Dedifferentiated amniotic fluid mesenchymal stem cell (primary cell): ENCODE measurements around the gene TESK1.
A peak's percentile ranks its signal among the peaks of the same experiment; 100 is the strongest.

Experiments
- DNase-seq: peaks from one replicate; pipeline ENCODE4 v3.0.0-alpha.2; 2016; ENCODE audit errors: extremely low spot score

TESK1 gene, protein sequence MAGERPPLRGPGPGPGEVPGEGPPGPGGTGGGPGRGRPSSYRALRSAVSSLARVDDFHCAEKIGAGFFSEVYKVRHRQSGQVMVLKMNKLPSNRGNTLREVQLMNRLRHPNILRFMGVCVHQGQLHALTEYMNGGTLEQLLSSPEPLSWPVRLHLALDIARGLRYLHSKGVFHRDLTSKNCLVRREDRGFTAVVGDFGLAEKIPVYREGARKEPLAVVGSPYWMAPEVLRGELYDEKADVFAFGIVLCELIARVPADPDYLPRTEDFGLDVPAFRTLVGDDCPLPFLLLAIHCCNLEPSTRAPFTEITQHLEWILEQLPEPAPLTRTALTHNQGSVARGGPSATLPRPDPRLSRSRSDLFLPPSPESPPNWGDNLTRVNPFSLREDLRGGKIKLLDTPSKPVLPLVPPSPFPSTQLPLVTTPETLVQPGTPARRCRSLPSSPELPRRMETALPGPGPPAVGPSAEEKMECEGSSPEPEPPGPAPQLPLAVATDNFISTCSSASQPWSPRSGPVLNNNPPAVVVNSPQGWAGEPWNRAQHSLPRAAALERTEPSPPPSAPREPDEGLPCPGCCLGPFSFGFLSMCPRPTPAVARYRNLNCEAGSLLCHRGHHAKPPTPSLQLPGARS

DNA sequence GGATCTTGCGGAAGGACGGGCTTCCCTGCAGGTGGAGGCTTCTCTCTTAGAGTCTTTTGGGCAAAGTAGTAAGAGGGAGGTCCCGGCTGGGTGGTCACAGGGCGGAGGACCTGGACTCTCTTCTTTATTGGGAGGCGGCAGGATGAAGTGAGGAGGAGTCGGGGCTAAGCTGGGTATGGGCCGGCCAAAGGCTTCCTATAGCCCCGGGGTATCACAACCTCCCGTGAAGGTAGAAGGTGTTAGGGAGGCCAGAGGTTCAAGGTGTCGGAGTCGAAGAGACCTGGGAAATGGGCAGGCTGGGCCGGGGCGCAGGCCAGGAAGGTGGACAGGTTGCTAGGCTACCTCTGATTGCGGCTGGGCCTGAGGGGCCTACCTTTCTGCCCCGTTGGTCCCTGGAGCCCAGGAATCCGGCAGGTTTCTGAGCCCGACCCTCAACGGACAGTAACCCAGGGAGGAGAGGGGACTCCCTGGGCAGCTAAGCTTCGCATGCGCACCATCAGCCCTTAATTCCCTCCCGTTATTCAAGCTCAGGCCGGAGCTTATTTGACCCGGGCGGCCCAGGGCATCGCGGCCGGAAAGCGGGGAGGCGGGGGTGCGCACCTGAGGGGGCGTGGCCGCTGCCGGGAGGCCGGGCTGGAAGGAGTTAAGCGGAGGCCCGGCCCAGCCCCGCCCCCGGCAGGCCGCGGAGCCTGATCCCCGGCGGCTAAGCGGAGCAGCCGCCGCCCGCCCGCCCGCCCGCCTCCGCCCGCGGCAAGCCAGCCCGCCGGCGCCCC, at the start of gene TESK1:
Gene TESK1 (plus strand): TSS at position 685 of the 773 bp plus-strand sequence. CDS start 358 bp downstream, outside the sequence.
- DNase-seq: peak; percentile 37

DNA sequence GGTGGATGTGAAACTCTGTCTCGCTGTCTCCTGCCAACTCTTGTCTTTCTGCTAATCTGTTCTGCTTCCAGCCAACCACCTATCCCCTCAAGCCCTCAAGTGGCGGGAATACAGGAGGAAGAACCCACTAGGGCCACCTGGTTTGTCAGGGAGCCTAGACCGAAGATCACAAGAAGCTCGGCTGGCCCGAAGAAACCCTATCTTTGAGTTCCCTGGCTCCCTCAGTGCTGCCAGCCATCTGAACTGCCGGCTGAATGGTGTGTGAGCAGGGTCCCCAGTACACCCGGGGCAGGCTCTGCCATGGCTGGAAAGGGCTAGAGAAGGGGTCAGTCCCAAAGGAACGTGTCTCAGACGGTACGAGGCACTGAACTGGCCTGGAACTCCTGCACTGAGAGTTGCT, 49.2 kb upstream of the TESK1 start:
- no peak for DNase-seq

DNA sequence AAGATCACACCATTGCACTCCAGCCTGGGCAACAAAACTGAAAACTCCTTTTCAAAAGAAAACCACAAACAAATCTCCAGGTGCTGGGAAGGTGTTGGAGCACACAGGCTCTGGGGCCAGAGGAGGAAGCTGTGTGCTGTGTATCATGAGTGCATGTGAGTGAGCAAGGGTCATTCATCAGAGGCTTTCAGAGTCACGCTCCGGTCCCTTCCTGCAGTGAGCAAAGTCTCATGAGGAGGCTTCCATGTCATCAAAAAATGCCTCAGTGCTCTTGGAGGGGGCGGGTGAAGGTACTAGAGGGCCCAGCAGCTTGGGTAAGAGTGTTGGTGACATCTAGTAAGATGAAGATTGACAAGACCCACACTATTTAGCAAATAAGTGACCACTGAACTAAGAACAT, 48.3 kb upstream of the TESK1 start:
- DNase-seq: no peak

DNA sequence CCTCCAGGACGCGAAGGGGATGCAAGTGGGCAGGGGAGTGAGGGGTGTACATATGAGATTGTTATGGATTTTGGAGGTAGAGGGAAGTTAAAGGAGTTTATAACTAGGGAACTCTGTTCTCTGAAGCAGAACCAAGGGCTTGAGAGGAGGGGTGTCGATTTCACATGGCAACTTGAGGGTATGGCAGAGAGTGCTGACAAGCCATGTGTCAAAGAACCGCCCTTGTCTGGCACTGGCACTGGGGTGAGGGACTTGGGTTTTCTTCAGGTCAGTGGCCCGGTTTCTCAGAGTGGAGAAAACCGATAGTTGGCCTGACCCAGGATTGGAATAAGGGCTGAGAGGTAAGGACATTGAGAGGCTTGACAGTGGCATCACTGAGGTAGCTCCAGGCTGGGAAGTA, 47.7 kb upstream of the TESK1 start:
- DNase-seq: no peak

DNA sequence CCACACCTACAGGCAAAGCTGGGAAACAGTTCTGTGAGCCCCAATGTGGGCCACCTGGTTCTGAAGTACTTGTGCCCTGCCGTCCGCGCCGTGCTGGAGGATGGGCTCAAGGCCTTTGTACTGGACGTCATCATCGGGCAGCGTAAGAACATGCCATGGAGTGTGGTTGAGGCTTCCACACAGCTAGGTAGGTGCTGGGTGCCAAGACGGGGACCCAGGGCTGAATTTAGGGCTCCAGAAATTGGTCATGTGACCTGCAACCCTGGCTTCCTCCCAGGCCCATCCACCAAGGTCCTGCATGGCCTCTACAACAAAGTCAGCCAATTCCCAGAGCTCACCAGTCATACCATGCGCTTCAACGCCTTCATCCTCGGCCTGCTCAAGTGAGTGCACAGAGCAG, 46.9 kb upstream of the TESK1 start:
- no peak for DNase-seq

DNA sequence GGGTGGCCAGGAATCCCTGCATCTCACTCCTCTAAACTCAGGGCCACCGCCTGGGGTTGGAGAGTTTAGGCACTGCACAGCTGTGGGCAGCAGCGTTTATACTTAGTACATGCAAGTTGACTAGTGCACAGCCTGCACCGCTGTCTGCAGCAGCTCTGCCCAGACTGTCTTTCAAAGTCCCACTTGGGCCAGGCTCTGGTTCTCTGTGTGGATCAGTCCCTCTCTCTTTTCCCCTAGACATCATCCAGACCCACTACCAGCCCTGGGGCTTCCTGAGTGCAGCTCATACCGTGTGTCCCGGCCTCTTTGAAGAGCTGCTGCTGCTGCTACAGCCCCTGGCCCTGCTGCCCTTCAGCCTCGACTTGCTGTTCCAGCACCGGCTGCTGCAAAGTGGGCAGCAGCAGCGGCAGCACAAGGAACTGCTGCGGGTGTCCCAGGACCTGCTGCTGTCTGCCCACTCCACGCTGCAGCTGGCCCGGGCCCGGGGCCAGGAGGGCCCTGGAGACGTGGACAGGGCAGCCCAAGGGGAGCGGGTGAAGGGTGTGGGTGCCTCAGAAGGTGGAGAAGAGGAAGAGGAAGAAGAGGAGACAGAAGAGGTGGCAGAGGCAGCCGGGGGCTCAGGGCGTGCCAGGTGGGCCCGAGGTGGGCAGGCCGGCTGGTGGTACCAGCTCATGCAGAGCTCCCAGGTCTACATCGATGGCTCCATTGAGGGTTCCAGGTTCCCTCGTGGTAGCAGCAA, 45.1 kb upstream of the TESK1 start:
- DNase-seq: no peak

DNA sequence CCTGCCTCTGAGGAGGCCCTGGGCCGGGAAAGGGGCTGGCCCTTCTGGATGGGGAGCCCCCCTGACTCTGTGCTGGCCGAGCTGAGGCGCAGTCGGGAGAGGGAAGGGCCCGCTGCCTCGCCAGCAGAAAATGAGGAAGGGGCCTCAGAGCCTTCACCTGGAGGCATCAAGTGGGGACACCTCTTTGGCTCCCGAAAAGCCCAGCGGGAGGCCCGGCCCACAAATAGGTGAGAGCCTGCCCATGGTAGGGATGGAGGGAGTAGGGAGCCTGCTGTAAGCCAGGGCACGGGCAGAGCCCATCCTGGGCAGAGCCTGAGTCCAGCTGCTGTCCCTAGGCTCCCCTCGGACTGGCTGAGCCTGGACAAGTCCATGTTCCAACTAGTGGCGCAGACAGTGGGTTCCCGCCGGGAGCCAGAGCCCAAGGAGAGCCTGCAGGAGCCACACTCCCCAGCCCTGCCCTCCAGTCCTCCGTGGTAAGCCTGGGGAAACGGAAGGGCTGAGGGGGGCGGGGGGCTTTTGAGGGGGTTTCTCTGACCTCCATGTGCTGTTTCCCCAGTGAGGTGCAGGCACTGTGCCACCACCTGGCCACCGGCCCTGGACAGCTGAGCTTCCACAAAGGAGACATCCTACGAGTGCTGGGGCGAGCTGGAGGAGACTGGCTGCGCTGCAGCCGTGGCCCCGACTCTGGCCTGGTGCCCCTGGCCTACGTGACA, 44.3 kb upstream of the TESK1 start:
- DNase-seq: no peak

DNA sequence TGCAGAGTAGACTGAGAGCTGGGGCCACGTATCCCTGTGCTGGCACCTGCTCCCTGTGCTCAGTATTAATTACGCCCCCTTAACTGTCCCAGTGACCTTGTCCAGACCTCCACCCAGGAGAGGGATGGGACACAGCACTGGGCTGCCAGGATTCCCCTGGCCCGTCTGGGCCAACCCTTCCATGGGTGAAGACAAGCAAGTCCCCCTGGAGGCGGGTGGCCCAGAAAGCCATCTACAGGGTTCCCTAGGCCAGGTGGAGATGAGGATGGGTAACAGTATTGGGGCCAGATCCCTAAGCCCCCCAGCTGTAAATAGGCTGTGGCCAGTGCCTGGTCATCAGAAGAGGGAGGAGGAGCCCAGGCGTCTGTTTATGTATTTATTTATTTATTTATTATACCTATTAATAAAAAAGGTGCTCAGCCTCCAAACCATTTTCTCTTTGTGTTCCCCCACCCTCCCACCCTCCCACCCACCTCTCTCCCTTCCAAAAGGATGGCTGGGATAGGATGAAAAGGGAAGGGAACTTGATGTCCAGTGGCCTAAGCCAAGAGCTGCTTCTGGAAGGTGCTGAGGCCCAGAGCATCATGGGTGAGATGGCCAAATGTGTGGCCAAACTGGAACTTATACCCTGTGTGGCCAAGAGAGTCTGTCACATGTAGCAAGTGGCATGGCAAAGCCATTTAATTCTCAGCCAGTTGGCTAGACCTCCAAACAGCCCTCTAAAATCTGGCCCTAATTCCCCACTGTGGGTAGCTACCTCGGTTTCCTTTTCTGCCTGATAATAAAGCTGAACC, 43.4 kb upstream of the TESK1 start:
- DNase-seq: no peak

DNA sequence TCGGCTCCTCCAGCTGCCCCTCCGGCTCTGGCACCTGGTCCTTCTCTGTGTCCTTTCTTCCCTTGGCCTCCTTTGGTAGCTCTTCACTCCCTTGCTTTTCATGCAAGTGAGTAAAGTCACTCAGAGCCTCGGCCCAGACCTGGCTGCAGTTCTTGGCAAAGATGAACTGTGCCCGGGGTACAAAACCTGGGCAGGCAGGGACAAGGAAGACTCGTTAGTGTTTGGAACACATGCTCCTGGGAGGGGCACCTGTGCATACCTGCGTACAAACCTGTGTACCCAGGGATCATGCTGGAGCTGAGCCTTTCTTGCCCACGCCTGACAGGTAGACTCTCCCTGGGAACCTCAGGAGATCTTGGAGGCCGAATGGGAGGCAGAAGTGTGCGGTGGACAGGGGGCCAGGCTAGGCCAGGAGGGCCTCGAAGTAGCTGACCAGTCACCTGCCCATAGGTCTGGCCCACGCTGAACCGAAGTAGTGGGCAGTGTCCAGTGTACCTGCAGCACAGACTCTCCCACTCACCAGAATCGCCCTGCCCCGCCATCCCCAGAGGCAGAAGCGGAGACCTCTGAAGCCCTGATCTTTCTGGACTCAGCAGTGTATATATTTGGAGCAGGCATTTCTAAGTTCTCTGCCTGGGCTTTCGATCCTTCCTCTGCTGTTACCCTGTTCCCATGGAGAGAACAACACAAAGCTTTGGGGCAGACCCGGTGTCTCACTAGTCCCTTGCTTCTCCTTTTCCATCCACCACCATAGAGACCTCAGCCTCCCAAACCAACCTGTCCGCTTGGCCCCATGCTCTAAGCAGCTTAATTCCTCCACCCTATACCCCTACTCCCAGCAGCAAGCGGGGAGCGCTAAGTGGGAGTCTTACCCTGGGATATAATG, 41.9 kb upstream of the TESK1 start:
- DNase-seq: no peak

DNA sequence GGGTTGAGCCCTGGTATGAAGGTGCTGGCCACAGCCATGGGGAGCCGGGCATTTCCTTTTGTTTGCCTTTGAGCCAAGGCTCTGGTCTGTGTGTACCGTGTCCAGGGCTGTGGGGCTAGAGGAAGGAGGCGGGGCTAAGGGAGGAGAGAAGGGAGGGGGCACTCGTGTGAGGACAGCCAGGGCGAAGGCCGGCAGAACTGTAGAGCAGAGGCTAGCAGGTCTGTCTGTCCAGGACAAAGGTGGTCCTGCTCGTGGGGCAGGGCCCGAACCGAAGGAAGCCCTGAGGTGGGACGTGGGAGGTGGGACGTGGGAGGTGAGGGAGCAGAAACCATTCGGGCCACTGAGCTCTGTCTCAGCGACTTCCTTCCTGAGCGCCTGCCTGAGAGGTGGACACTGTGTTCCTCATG, 41.3 kb upstream of the TESK1 start:
- DNase-seq: no peak

DNA sequence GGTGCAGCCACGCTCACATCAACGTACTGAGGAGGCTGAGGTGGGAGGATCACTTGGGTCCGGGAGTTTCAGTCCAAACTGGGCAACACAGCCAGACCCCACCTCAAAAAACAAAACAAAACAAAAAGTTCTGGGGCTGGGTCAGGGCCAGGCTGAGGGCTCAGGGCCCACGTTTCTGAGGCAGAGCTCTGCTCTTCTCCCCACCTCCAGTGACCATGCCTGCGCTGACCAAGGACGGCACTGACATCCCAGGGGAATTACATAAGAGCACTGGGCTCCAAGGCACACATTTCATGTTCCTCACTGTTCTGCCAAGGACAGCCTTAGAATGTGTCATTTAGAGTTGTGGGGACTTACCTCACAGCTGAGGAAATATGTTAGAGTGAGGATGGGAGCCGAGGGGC, 40.4 kb upstream of the TESK1 start:
- DNase-seq: no peak

DNA sequence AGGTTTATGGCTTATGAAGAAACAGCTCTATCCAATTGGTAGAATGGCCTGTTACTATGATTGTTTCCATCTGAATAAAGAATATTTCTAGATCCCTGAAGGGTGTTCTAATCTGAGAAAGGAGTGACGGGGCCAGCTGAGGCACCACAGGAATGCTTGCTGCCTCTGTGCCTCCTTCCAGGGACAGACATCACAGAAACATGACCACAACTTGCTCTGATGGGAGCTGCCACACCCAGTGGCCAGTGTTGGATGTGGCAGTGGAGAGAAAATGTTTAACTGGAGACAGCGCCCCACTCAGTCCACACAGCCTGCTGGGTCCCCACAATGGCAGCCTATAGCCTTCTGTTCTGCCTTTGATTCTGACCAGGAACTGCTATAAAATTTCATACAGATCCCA, 38.6 kb upstream of the TESK1 start:
- DNase-seq: peak; percentile 43

DNA sequence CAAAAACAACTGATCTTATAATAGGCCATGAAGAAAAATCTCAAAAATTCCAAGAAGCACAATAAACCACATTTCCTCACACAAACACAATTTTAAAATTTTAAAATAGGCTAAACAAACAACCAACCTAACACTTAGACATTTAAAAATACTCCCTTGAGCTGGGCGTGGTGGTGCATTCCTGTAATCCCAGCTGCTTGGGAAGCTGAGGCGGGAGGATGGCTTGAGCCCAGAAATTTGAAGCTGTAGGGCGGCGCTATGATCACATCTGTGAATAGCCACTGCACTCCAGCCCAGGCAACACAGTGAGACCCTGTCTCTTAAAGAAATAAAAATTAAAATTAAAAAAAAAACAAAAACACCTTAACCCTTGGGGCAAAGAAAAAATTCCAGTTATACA, 36.9 kb upstream of the TESK1 start:
- no peak for DNase-seq

DNA sequence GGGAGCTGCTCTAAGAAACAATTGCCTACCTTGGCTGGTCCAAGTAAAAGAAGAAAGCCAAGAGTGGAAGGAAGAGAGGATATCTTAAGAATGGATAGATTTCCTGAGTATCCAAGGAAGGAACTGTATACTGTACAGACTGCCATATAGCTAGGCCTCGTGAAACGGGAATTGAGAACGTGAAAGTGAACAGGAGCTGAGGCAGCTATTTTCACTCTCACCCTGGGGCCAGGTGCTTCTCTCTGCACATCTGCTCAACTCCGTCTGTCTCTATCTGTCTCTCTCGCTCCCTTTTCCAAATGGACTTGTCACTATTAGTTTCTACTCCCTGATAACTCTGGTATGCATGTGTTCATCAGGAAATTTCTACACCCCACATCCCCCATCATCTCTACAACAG, 35.9 kb upstream of the TESK1 start:
- no peak for DNase-seq

DNA sequence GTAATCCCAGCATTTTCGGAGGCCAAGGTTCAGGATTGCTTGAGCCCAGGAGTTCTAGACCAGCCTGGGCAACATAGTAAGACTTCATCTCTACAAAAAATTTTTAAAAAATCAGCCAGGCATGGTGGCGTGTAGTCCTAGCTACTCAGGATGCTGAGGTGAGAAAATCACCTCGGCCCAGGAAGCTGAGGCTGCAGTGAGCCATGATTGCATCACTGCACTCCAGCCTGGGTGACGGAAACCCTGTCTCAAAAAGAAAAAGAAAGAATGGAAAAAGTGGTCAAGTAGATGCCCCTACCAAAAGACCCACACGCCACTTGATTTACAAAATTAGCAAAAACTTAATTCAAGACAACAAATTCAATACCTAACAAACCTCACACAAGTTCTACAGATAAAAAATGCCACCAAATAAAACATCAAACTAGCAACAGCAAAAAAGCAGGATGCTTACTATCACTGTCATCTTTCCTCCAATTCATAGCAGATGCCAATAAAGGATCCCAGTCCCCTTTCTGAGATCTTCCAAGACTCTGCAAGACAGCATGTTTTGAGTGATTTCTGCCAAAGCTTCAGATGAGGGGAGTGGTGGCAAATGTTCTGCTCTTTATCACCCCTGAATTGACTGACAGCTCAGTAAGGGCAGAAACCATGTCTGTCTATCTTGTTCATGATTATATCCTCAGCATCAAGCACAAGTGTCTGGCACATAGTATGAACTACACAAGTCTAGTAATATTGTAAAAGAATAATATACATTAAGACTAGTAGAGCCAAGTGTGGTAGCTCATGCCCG, 34.2 kb upstream of the TESK1 start:
- no peak for DNase-seq

DNA sequence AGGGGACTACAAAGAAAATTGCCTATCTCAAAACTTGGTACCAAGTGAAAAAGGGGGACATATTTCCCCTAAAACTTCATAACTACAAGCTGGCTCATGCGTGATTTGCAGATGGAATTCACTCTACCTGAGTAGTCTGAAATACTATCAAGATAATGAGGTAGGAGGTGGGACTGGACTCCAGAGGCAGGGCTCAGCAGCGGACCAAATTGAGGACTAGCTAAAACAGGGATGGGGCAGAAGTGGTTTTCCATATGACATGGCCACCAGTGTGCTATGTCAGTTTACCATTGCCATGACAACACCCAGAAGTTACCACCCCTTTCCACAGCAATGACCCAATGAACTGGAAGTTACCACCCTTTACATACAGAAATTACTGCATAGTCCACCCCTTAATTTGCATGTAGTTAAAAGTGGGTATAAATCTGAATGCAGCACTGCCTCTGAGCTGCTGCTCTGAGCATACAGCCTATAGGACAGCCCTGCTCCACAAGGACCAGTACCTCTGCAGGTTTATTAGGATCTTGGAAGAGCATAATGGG, 30.4 kb upstream of the TESK1 start:
- no peak for DNase-seq

DNA sequence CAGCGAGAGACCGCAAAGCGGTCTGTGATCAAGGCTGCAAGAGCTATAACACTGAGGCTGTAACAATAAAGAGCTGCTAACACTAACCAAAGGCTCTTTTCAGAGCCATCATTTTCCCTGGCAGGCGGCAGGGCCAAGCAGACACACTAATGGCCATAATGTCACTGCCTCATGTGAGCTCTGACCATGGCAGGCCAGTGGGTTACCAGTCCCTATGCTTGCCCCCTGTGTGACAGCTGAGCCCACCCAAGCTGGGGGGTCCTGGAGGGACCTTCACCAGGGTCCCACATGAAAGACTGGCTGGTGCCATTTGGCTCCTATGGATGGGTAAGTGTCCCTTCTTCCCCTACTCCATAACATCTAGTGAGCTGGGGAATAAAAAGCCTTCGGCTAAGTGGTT, 29.6 kb upstream of the TESK1 start:
- no peak for DNase-seq

DNA sequence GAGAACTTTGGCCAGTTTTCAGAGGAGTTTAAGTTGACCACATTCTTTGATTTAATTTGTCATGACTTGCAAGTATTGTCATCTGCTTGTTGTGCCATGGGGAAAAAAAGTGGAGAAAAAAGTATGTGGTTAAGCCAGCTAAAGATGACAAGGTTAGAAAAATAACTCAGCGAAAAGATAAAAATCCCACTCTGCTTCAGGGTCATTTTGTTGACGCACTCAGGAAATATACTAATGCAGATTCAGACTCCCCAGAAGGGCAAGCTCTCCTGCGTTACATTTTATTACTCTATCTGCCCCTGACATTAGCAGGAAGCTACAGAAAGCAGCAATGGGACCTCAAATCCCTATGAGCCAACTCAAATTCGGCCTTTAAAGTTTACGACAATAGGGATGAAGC, 27.6 kb upstream of the TESK1 start:
- DNase-seq: no peak
